Breast epithelium (tissue), 3 donors: ENCODE results near the gene VPS11.

Source experiments
- CTCF ChIP-seq, 3 donors: fragments of 450-650 bp; IDR thresholded peaks; one replicate each; pipeline ENCODE4 v1.5.1; 2016 to 2017; ENCODE audit warnings: antibody characterized with exemption in 3 of 3, mild to moderate bottlenecking in 3 of 3, moderate library complexity in 3 of 3
- POLR2A ChIP-seq: fragments of 450-650 bp; IDR thresholded peaks from one replicate; pipeline ENCODE4 v1.6.1; 2016; ENCODE audit warnings: antibody characterized with exemption, mild to moderate bottlenecking, moderate library complexity
- POLR2AphosphoS5 ChIP-seq, 3 donors: sonication (generic); formaldehyde crosslinking; IDR thresholded peaks; one replicate each; pipeline ENCODE4 v1.6.1; 2017; ENCODE audit warnings: antibody characterized with exemption in 3 of 3

- no peak for TF ChIP-seq CTCF (IDR thresholded peaks at IDR 0.05)
- no peak for TF ChIP-seq POLR2AphosphoS5 (IDR thresholded peaks at IDR 0.05)
- TF ChIP-seq POLR2A = no peak
These were observed 49.0 kb downstream of the VPS11 start for GRCh38 chr11:119116601-119117000.
